Heart right ventricle (tissue), 16 donors: ENCODE results near the gene CUL4A. TPM values are rescaled to one million over a fixed set of nuclear protein-coding genes. Genes with fewer than 3 reads are reported as not detected.

ENCODE experiments used
- ATAC-seq, 8 donors: fragments of 200-7000 bp; cut with Tn5 transposase; one replicate each; pipeline ENCODE4 v1.9.1; 2020; ENCODE audit warnings: mild to moderate bottlenecking in 8 of 8, moderate library complexity in 8 of 8, moderate number of reproducible peaks in 1 of 8
- DNase-seq, 2 donors: peaks; one replicate each; pipeline ENCODE4 v3.0.0-alpha.2; 2020
- H3K27ac ChIP-seq, 10 donors: fragments of 200-600 bp; sonication (generic) in 2 of 10; one replicate each; pipeline versions ENCODE4 v1.5.0 to v1.8.0; 2020 to 2022; ENCODE audit warnings: mild to moderate bottlenecking in 3 of 10
- H3K27me3 ChIP-seq, 7 donors: fragments of 200-600 bp; one replicate each; pipeline ENCODE4 v1.8.0; 2021 to 2022; ENCODE audit warnings: mild to moderate bottlenecking in 2 of 7
- H3K36me3 ChIP-seq, 9 donors: fragments of 200-600 bp; sonication (generic) in 1 of 9; one replicate each; pipeline versions ENCODE4 v1.5.0 to v1.8.0; 2020 to 2022; ENCODE audit warnings: mild to moderate bottlenecking in 2 of 9
- H3K4me1 ChIP-seq, 9 donors: fragments of 200-600 bp; sonication (generic) in 1 of 9; one replicate each; pipeline versions ENCODE4 v1.5.0 to v1.8.0; 2020 to 2022; ENCODE audit warnings: mild to moderate bottlenecking in 4 of 9
- H3K4me3 ChIP-seq, 10 donors: fragments of 200-600 bp; sonication (generic) in 2 of 10; one replicate each; pipeline versions ENCODE4 v1.5.0 to v1.8.0; 2020 to 2022; ENCODE audit warnings: mild to moderate bottlenecking in 7 of 10, moderate library complexity in 2 of 10
- H3K9me3 ChIP-seq, 11 donors: fragments of 200-600 bp in 10 of 11; sonication (generic) in 2 of 11; one replicate each; pipeline versions ENCODE4 v1.5.0 to v1.8.0; 2013 to 2022; ENCODE audit warnings: mild to moderate bottlenecking in 2 of 11, control low read depth in 1 of 11, moderate library complexity in 1 of 11
- CTCF ChIP-seq, 9 donors: fragments of 200-600 bp; sonication (generic) in 2 of 9; IDR thresholded peaks; one replicate each; pipeline versions ENCODE4 v1.5.0 to v1.8.0; 2021 to 2022; ENCODE audit warnings: antibody characterized with exemption in 9 of 9, mild to moderate bottlenecking in 5 of 9, moderate library complexity in 1 of 9
- WGBS, 2 donors: extraction: QIAGEN DNeasy Blood & Tissue Kit; methylation state at CpG; one replicate each; pipeline ENCODE4 v1.1.7; 2013; ENCODE audit warnings: inconsistent platforms in 1 of 2; 5-methylcytosine and 5-hydroxymethylcytosine counted together
- intact Hi-C, 10 donors: fragments of 100-400 bp; cut with DNase I; formaldehyde crosslinking; loops; one replicate each; pipeline versions ENCODE4 v1.11.1 to v1.14.2; 2022
- polyA plus RNA-seq, 2 donors: library from polyadenylated mRNA; stranded (reverse); fragments of 200-250 nt; gene quantifications; one replicate each; pipeline ENCODE4 v1.2.3, GENCODE V29; 2013
- total RNA-seq, 10 donors: library from RNA; stranded (reverse); fragmentation: NEBNext Ultra II Directional in 3 of 10; extraction: Animal tissue kit (Norgen Biotek cat#: 25700) in 3 of 10; gene quantifications; one replicate each; pipeline versions ENCODE4 v1.2.1 to v1.2.4, GENCODE V29; 2021 to 2023
- donor health status: Arrhythmogenic right ventricular cardiomyopathy.
- donor health status: ischemic (EF 13 %, LVEDD 7.1; RV severe dilation, severe dysfunction).
- donor health status: healthy with polysubstance abuse.
- donor health status: DM: no; HTN: yes; CAD: no.
- donor health status: DM: no; HTN: no; CAD: no.
- donor health status: ischemic (EF 25% LVEDD 6.9; RV normal size, moderate dysfunction).
- donor health status: ischemic (EF 25% LVEDD 5.7; RV mildly dilated, moderate dysfunction).
- donor health status: healthy.
- donor health status: DM: yes; HTN: yes; CAD: no.
- donor health status: Ischemic cardiomyopathy.
- donor health status: ischemic (EF 35%, LVEDD 5.7; RV mildly dilated, moderate dysfunction).
- donor health status: nonischemic (EF 11% LVEDD 7.7; RV severe dilation, severe dysfunction).
- donor health status: DM: yes; HTN: yes; CAD: no.
- donor health status: PGD.
- donor health status: ischemic (EF 29% LVEDD 5.4; RV normal size, mild dysfunction).
- donor health status: nonischemic (EF 23%, LVEDD 6.1; RV moderate dilation, normal function).

Gene CUL4A
- total and polyA plus RNA-seq, 12 donors = 35.8 to 141 (median 110) TPM

DNA sequence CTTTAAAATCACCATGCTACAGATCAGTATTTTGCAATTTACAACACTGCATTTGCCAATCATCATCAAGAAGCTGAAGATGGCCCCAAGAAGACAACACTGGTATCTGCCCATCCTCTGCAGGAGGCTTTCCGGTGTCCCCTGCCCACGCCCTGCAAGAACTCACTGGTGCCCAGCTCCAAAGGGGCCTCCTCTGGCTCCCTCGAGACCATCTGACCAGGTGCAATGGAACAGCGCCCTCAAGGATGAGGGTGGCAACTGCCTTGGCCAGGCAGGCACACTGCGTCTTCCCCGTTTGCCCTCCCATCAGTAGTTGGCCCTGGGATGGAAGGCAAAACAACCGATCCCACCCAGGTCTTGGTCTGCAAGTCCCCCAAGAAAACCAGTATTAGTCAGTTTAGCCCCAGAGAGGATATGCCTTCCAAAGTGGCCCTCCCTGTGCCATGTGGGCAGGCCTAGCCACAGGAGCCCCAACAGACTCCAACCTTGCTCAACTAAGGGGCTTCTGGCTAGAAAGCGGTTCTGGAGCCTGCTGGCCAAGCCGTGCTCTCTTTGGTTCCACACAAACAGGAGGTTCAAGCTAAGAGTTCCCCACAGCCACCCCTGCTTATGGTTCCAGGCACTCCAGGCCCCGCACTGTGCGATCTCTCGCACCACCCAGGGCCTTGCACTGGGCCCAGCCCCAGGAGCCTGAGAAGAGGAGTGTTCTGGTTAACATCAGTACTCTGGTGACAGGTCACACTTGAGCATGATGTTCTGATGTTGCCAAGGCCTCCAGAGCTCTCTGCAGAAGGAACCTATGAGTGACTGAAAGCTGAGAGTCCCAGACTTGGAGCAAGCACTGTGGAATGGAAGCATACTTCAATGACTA lies 5.7 kb upstream of the CUL4A start:
- TF ChIP-seq CTCF (IDR thresholded peaks at IDR 0.05) = no peak
- ATAC-seq (peak; percentile 35 to 90 (median 79)), DNase-seq (peak; percentile 53 to 63)
- H3K4me3 ChIP-seq = no peak overlapping the region
- H3K27ac ChIP-seq = peak overlapping the region; percentile 33 to 88 (median 76)
- peaks cover 8 to 73% (median 60%) of the 10 kb centered on the region in 9 donors for H3K4me1 ChIP-seq
- intact Hi-C loops = no loop called here
- 77 to 83% methylated on average over 12 of the region's 12 CpGs for WGBS, 2 donors
- H3K9me3 ChIP-seq = no peaks in the 10 kb centered on the region
- peaks cover 0 to 40% (median 12%) of the 10 kb centered on the region in 9 donors for H3K36me3 ChIP-seq
- H3K27me3 ChIP-seq = no peaks in the 10 kb centered on the region

GRCh38 chr13:113204378-113204734 lies 5.1 kb upstream of the CUL4A start:
- WGBS, 2 donors = 50 to 59% methylated on average over 5 of the region's 5 CpGs
- TF ChIP-seq CTCF (IDR thresholded peaks at IDR 0.05) = no peak
- intact Hi-C loops = no loop called here
- no peaks in the 10 kb centered on the region for H3K9me3 ChIP-seq
- ATAC-seq = peak in 4 of 8 donors; percentile 3 to 51 (median 4)
- no peaks in the 10 kb centered on the region for H3K27me3 ChIP-seq
- peak overlapping the region in 9 of 10 donors; percentile 45 to 88 (median 77) for H3K27ac ChIP-seq
- H3K36me3 ChIP-seq = peaks cover 0 to 34% (median 6%) of the 10 kb centered on the region in 9 donors
- peak in 1 of 2 donors; percentile 28 for DNase-seq
- H3K4me3 ChIP-seq = peak overlapping the region in 2 of 10 donors; percentile 6 to 12
- H3K4me1 ChIP-seq = peaks cover 8 to 69% (median 60%) of the 10 kb centered on the region in 9 donors

DNA sequence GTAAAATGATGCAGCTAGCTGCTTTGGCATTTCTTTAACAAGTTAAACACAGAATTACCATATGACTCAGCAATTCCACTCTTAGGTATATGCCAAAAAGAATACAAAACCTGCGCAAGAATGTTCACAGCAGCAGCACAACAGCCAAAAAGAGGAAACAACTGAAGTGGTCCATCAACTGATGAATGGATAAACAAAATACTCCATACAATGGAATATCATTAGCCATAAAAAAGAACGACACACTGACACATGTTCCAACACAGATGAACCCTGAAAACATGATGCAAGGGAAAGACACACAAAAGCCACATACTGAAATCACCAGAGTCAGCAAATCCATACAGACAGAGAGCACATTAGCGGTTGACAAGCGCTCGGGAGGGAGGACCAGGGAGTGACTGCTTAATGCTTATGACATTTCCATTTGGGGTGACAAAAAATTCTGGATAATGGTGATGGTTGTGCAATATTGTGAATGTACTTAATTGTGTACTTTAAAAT lies 3.9 kb upstream of the CUL4A start:
- H3K27ac ChIP-seq = peak overlapping the region in 4 of 10 donors; percentile 32 to 82 (median 78)
- no peak overlapping the region for H3K4me3 ChIP-seq
- intact Hi-C loops = no loop called here
- ATAC-seq = no peak
- peaks cover 8 to 69% (median 65%) of the 10 kb centered on the region in 9 donors for H3K4me1 ChIP-seq
- H3K36me3 ChIP-seq = peaks cover 0 to 22% (median 0%) of the 10 kb centered on the region in 9 donors
- 68 to 74% methylated on average over 5 of the region's 5 CpGs for WGBS, 2 donors
- no peak for DNase-seq
- TF ChIP-seq CTCF (IDR thresholded peaks at IDR 0.05) = no peak
- H3K27me3 ChIP-seq = no peaks in the 10 kb centered on the region
- no peaks in the 10 kb centered on the region for H3K9me3 ChIP-seq

DNA sequence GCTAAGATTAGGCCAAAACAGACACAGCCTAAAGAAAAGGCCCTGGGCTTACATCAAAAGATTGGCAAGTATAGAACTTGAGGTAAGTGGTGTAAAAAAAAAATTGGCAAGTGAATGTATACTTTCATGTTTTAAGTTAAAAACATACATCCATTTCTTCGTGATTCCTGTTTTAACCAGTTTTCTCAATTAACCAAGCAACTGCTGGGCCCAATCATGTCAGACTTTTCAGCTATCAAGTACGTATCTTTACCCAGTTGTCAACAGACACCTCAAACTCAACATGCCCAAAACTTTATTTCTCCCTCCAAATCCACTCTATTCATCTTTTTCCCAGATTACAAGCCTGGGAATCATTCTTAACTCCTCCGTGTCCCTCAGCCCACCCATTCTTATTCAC lies 2.0 kb upstream of the CUL4A start:
- WGBS, 2 donors = 44 to 45% methylated on average over 3 of the region's 3 CpGs
- intact Hi-C loops = loop anchor here in 1 of 10 donors (2.0 kb wide), 1 partner anchor 21 kb away; no protein-coding TSS in a partner anchor
- H3K27me3 ChIP-seq = no peaks in the 10 kb centered on the region
- no peak for TF ChIP-seq CTCF (IDR thresholded peaks at IDR 0.05)
- H3K27ac ChIP-seq = peak overlapping the region in 9 of 10 donors; percentile 98 to 100 (median 99)
- H3K36me3 ChIP-seq = peaks cover 0 to 37% (median 0%) of the 10 kb centered on the region in 9 donors
- H3K4me3 ChIP-seq = peak overlapping the region; percentile 71 to 98 (median 88)
- ATAC-seq (no peak), DNase-seq (no peak)
- no peaks in the 10 kb centered on the region for H3K9me3 ChIP-seq
- H3K4me1 ChIP-seq = peaks cover 10 to 82% (median 77%) of the 10 kb centered on the region in 9 donors
